HCT116 (cell line): Measurements from ENCODE around the gene MALT1. TPM values are rescaled to one million over a fixed set of nuclear protein-coding genes. Genes with fewer than 3 reads are reported as not detected.

Experiments used
- ATAC-seq: fragments of 200-7000 bp; cut with Tn5 transposase; 2 replicates; pipeline ENCODE4 v1.9.1; 2020; ENCODE audit warnings: mild to moderate bottlenecking, moderate library complexity
- BruUV-seq: library from RNA; stranded (reverse); fragments of 400-500 nt; replicated peaks from 2 replicates; lab custom pipeline; 2021; lab: Mats Ljungman, UMichigan
- CTCF ChIA-PET: fragments of 300-600 bp; sonication (Branson Sonifier 250); formaldehyde crosslinking; loops from one replicate; lab custom pipeline; 2021; ENCODE audit warnings: antibody characterized with exemption; lab: Charles Lee
- POLR2A ChIA-PET: fragments of 300-600, 350-600 bp; sonication (Branson Sonifier 250); formaldehyde crosslinking; loops from one replicate; lab custom pipeline; 2021; ENCODE audit warnings: antibody characterized with exemption; lab: Charles Lee
- RAD21 ChIA-PET, 2 experiments: fragments of 300-600 bp; sonication (Branson Sonifier 250); formaldehyde crosslinking; loops; one replicate each; lab custom pipeline; 2023; ENCODE audit warnings: low total read pairs in 2 of 2; ENCODE audit not compliant: uncharacterized antibody in 2 of 2, unreplicated experiment in 2 of 2, low non-redundant PET in 1 of 2; lab: Charles Lee
- DNase-seq: peaks from one replicate; pipeline ENCODE4 v3.0.0-alpha.2; 2010; ENCODE audit warnings: low read depth, low spot score
- H2AFZ ChIP-seq: fragments of 200-600 bp; shearing (Covaris generic), sonication (generic); 2 replicates; pipeline ENCODE4 v1.6.1; 2017; ENCODE audit warnings: low read depth, mixed run types, mixed read lengths, antibody characterized with exemption, low read length; ENCODE audit not compliant: poor library complexity, severe bottlenecking
- H3K27ac ChIP-seq: 2 replicates; pipeline ENCODE4 v1.5.1; 2012; ENCODE audit warnings: low read depth, low read length
- H3K27me3 ChIP-seq: fragments of 200-600 bp; sonication (generic); 2 replicates; pipeline ENCODE4 v1.6.1; 2016; ENCODE audit warnings: mixed run types, low read length, mixed read lengths; ENCODE audit not compliant: insufficient read depth
- H3K36me3 ChIP-seq, 2 experiments: fragments of 200-500 bp in 1 of 2; fragments of 200-600 bp in 1 of 2; sonication (Bioruptor generic) in 1 of 2; sonication (generic) in 1 of 2; 2 replicates each; pipeline versions ENCODE4 v1.5.1 to v1.6.1; 2014 to 2016; ENCODE audit warnings: low read length in 2 of 2, inconsistent platforms in 1 of 2, mixed read lengths in 1 of 2, mixed run types in 1 of 2; ENCODE audit not compliant: insufficient read depth in 2 of 2, control insufficient read depth in 1 of 2
- H3K4me1 ChIP-seq, 2 experiments: fragments of 200-600 bp in 1 of 2; sonication (generic) in 1 of 2; 2 replicates each; pipeline versions ENCODE4 v1.5.1 to v1.6.1; 2012 to 2017; ENCODE audit warnings: low read length in 2 of 2, inconsistent platforms in 1 of 2, mild to moderate bottlenecking in 1 of 2, mixed read lengths in 1 of 2, mixed run types in 1 of 2, moderate library complexity in 1 of 2; ENCODE audit not compliant: insufficient read depth in 2 of 2, control insufficient read depth in 1 of 2
- H3K4me2 ChIP-seq: fragments of 200-600 bp; sonication (generic); 2 replicates; pipeline ENCODE4 v1.6.1; 2017; ENCODE audit warnings: mixed run types, low read length, mixed read lengths
- H3K4me3 ChIP-seq, 2 experiments: fragments of 200-600 bp in 1 of 2; sonication (generic) in 1 of 2; replicated peaks in 1 of 2; 2 replicates each; pipeline ENCODE4 v1.5.1; 2011 to 2016; ENCODE audit warnings: low read length in 2 of 2, control low read depth in 1 of 2, low read depth in 1 of 2, mild to moderate bottlenecking in 1 of 2, mixed read lengths in 1 of 2, mixed run types in 1 of 2
- H3K79me2 ChIP-seq: fragments of 200-600 bp; sonication (generic); 2 replicates; pipeline ENCODE4 v1.6.1; 2017; ENCODE audit warnings: mild to moderate bottlenecking, mixed run types, low read length, moderate library complexity, mixed read lengths; ENCODE audit not compliant: insufficient read depth
- H3K9ac ChIP-seq: fragments of 200-600 bp; sonication (generic); 2 replicates; pipeline ENCODE4 v1.6.1; 2016; ENCODE audit warnings: low read length, mixed read lengths
- H3K9me2 ChIP-seq: fragments of 200-600 bp; sonication (generic), shearing (Covaris generic); 2 replicates; pipeline ENCODE4 v1.6.1; 2017; ENCODE audit warnings: mixed run types, mild to moderate bottlenecking, moderate library complexity; ENCODE audit not compliant: insufficient read depth
- H3K9me3 ChIP-seq, 2 experiments: fragments of 200-500 bp in 1 of 2; fragments of 200-600 bp in 1 of 2; sonication (Bioruptor generic) in 1 of 2; sonication (generic) in 1 of 2; 2 replicates each; pipeline ENCODE4 v1.6.1; 2014 to 2017; ENCODE audit warnings: low read length in 2 of 2, mixed read lengths in 2 of 2, inconsistent platforms in 1 of 2, low read depth in 1 of 2, mild to moderate bottlenecking in 1 of 2, mixed run types in 1 of 2, moderate library complexity in 1 of 2; ENCODE audit not compliant: control insufficient read depth in 1 of 2, insufficient read depth in 1 of 2
- H4K20me1 ChIP-seq: fragments of 200-600 bp; sonication (generic), shearing (Covaris generic); 2 replicates; pipeline ENCODE4 v1.6.1; 2017; ENCODE audit warnings: mixed run types, mild to moderate bottlenecking, moderate library complexity; ENCODE audit not compliant: insufficient read depth
- CEBPB ChIP-seq: IDR thresholded peaks from 2 replicates; pipeline ENCODE4 v1.6.1; 2012; ENCODE audit warnings: low read depth
- EGR1 ChIP-seq: IDR thresholded peaks from 2 replicates; pipeline ENCODE4 v1.6.1; 2012; ENCODE audit warnings: low read depth
- REST ChIP-seq: IDR thresholded peaks from 2 replicates; pipeline ENCODE4 v1.6.1; 2012; ENCODE audit warnings: low read depth
- SRF ChIP-seq: IDR thresholded peaks from 2 replicates; pipeline ENCODE4 v1.6.1; 2012; ENCODE audit warnings: low read depth
- TCF7L2 ChIP-seq: IDR thresholded peaks from 2 replicates; pipeline ENCODE4 v1.7.0; 2011; ENCODE audit warnings: borderline replicate concordance, inconsistent platforms; ENCODE audit not compliant: insufficient read depth, insufficient read length; ENCODE audit errors: extremely low read depth
- ZBTB33 ChIP-seq: IDR thresholded peaks from 2 replicates; pipeline ENCODE4 v1.6.1; 2011; ENCODE audit warnings: mild to moderate bottlenecking, low read length, moderate library complexity; ENCODE audit not compliant: insufficient replicate concordance; ENCODE audit errors: extremely low read depth
- intact Hi-C: fragments of 100-400 bp; cut with micrococcal nuclease; formaldehyde crosslinking; loops from 2 replicates; pipeline ENCODE4 v1.10.0; 2022
- total RNA-seq: library from RNA; stranded (reverse); gene quantifications from one replicate; pipeline ENCODE4 v1.2.1, GENCODE V29; 2021; ENCODE audit not compliant: unreplicated experiment

MALT1 gene
- total RNA-seq, 1 experiment from 2014 or later = 41.1 TPM

DNA sequence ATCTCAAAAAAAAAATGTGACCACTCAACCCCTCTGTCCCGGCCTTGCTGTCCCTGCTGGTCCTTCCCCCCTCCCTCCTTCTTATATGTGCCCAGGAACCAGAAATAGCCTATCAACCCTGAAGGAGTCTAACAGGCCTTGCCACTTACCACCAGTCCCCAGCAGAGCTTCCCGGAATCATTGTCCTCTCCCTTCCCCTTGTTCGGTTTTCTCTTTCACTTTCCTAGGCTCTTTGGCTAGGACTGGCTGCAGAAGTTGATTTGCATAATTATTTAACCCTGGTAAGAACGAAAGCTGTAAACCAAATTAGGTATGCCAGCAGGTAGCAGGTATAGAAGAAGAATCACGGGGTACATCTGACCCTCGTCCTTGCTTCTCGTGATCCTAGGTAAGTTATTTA is 120.8 kb downstream of the MALT1 start (continued):
- TF ChIP-seq REST = no peak
- TF ChIP-seq TCF7L2 = no peak
- no peak for TF ChIP-seq ZBTB33
- TF ChIP-seq EGR1 = no peak

DNA sequence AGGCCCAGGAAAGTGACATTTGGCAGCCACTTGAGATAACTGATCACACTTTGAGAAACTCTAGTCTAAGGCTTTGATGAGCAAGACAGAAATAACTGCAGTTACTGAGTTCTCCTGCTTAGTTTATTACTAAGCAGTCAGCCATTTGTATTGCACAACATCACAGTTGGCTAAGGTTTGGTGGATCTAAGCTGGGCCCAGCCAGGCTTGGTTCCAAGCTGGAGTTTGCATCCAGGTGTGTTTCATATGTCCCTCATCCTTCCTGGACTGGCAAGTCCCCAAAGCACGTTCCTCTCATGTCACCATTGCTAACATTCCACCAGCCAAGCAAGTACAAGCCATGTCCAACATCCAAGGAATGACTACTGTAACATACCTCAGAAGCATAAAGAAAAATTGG is 122.1 kb downstream of the MALT1 start:
- ATAC-seq (no peak), DNase-seq (no peak)
- no TSS peak for BruUV-seq
- H3K27me3 ChIP-seq = peaks cover 18% of the 10 kb centered on the region; the same call in 1 of the 2 replicates
- H3K9me3 ChIP-seq = no peaks in the 10 kb centered on the region
- H3K36me3 ChIP-seq = no peaks in the 10 kb centered on the region
- ChIA-PET RAD21 (no interaction called here), POLR2A (no interaction called here), CTCF (no interaction called here)
- intact Hi-C loops = no loop called here
- no peak overlapping the region for H3K4me2 ChIP-seq
- no peaks in the 10 kb centered on the region for H3K9me2 ChIP-seq
- no peak overlapping the region for H2AFZ ChIP-seq
- H3K27ac ChIP-seq = no peak overlapping the region
- H3K4me1 ChIP-seq = peaks cover 0 to 5% of the 10 kb centered on the region in 2 experiments; a peak in 1 of 4 replicates
- no peaks in the 10 kb centered on the region for H3K79me2 ChIP-seq
- no peak overlapping the region for H3K4me3 ChIP-seq
- TF ChIP-seq CEBPB = 0 out of 2 replicates have a peak, but pooled peaks have one; percentile 28
- TF ChIP-seq SRF = no peak
- H4K20me1 ChIP-seq = no peaks in the 10 kb centered on the region
- no peak overlapping the region for H3K9ac ChIP-seq
